Measurements from ENCODE around the gene ATP5MK. TPM values are rescaled to one million over a fixed set of nuclear protein-coding genes. Genes with fewer than 3 reads are reported as not detected.

ATP5MK gene
- polyA plus RNA-seq, 1 of the 3 experiments (the other 2 are of a cell fraction): 408 TPM

- TF ChIP-seq ZBTB33 (IDR thresholded peaks at IDR 0.05; ENCODE audit: borderline replicate concordance, low read depth) (no peak), POLR2AphosphoS5 (IDR thresholded peaks at IDR 0.05; ENCODE audit: low read depth, low read length) (no peak)
These were observed 19.3 kb upstream of the ATP5MK start (continued) for GRCh38 chr10:103415581-103415980.

- WGBS (ENCODE audit: low lambda C conversion rate): 92% methylated on average over 2 of the region's 2 CpGs
- no peaks in the 10 kb centered on the region for H3K9me2 ChIP-seq
- no peaks in the 10 kb centered on the region for H3K4me1 ChIP-seq (ENCODE audit: control insufficient read depth in 1 of 2, insufficient read depth in 2 of 2, low read depth in 1 of 2, low read length in 1 of 2)
- H3K4me3 ChIP-seq (ENCODE audit: low read depth in 2 of 2, low read length in 1 of 2): no peak overlapping the region
- ChIA-PET CTCF (interaction anchor here (0.6 to 7.1 kb wide), 4 partner anchors 8 to 151 kb away, joined by 3 to 83 read pairs (median 10); no protein-coding TSS in a partner anchor), POLR2A (no interaction called here)
- 0 out of 2 replicates have a peak, but pooled peaks cover 4% of the 10 kb centered on the region for H4K20me1 ChIP-seq (ENCODE audit: insufficient read depth)
- H3K79me2 ChIP-seq (ENCODE audit: insufficient read depth): no peaks in the 10 kb centered on the region
- H3K27ac ChIP-seq (ENCODE audit: low read depth in 2 of 2, low read length in 1 of 2): no peak overlapping the region
- no peak for DNase-seq
- H2AFZ ChIP-seq (ENCODE audit: low read depth): no peak overlapping the region
- H3K36me3 ChIP-seq (replicated peaks in 1 of 2; ENCODE audit: control insufficient read depth in 1 of 2, insufficient read depth in 2 of 2, low read length in 1 of 2): peaks cover 77 to 81% of the 10 kb centered on the region in 2 experiments
- H3K27me3 ChIP-seq (ENCODE audit: insufficient read depth): no peaks in the 10 kb centered on the region
- H3K9ac ChIP-seq: no peak overlapping the region
- peaks cover 3% of the 10 kb centered on the region for H3F3A ChIP-seq (replicated peaks; ENCODE audit: insufficient read depth)
- H3K9me3 ChIP-seq: no peaks in the 10 kb centered on the region
- TF ChIP-seq PBX3 (IDR thresholded peaks at IDR 0.05) (no peak), USF2 (IDR thresholded peaks at IDR 0.05; ENCODE audit: borderline replicate concordance, low read depth, low read length) (no peak), TCF12 (IDR thresholded peaks at IDR 0.05) (no peak), RAD21 (IDR thresholded peaks at IDR 0.05; ENCODE audit: low read length) (no peak), EZH2phosphoT487 (IDR thresholded peaks at IDR 0.05; ENCODE audit: borderline replicate concordance, low read depth) (no peak), MAX (IDR thresholded peaks at IDR 0.05; ENCODE audit: low read depth) (no peak), CHD2 (IDR thresholded peaks at IDR 0.05; ENCODE audit: low read length, partially characterized antibody) (no peak), FOSL2 (IDR thresholded peaks at IDR 0.05; ENCODE audit: borderline replicate concordance, low read depth) (no peak), RFX5 (IDR thresholded peaks at IDR 0.05; ENCODE audit: low read length) (no peak), EP300 (IDR thresholded peaks at IDR 0.05; ENCODE audit: borderline replicate concordance in 1 of 2, low read depth in 1 of 2, low read length in 1 of 2) (no peak), FOXM1 (IDR thresholded peaks at IDR 0.05; ENCODE audit: low read depth) (no peak), REST (IDR thresholded peaks at IDR 0.05; ENCODE audit: low read depth, low read length) (no peak), CTCF (IDR thresholded peaks at IDR 0.05) (no peak), RCOR1 (IDR thresholded peaks at IDR 0.05; ENCODE audit: low read length) (no peak)
- H3K4me2 ChIP-seq: no peak overlapping the region
These were observed 17.3 kb upstream of the ATP5MK start for GRCh38 chr10:103413564-103413963.
